ENCODE data around the gene PITPNB. TPM values are rescaled to one million over a fixed set of nuclear protein-coding genes. Genes with fewer than 3 reads are reported as not detected.

PITPNB gene
- total and polyA plus RNA-seq, 2 donors from 2014 or later = 23.7 to 72.0 TPM

GRCh38 chr22:27842669-27843431 lies 76.2 kb downstream of the PITPNB start:
- intact Hi-C loops (cut with DNase I) = no loop called here
- no peaks in the 10 kb centered on the region for H3K36me3 ChIP-seq (ENCODE audit: control insufficient read depth in 2 of 3, insufficient read depth in 3 of 3, low read length in 3 of 3)
- H3K4me3 ChIP-seq (ENCODE audit: low read length in 3 of 3) = no peak overlapping the region
- DNase-seq = peak in 1 of 5 donors; percentile 39
- no peaks in the 10 kb centered on the region for H3K9me3 ChIP-seq (ENCODE audit: control insufficient read depth in 2 of 3, insufficient read depth in 1 of 3, low read length in 3 of 3)
- no peak overlapping the region for H3K27ac ChIP-seq (ENCODE audit: low read depth in 2 of 2, low read length in 2 of 2)
- H3K4me1 ChIP-seq (ENCODE audit: control insufficient read depth in 2 of 3, insufficient read depth in 2 of 3, low read depth in 1 of 3, low read length in 3 of 3) = no peaks in the 10 kb centered on the region
- no peak for TF ChIP-seq CTCF (IDR thresholded peaks at IDR 0.05; ENCODE audit: borderline replicate concordance, extremely low read depth, insufficient read depth)
- no peaks in the 10 kb centered on the region for H3K27me3 ChIP-seq (ENCODE audit: control insufficient read depth, insufficient read depth, low read length)
- H3K9ac ChIP-seq (ENCODE audit: low read length in 3 of 3) = no peak overlapping the region
- no peak for FAIRE-seq

GRCh38 chr22:27842201-27842600 lies 76.9 kb downstream of the PITPNB start:
- no peak for FAIRE-seq

DNA sequence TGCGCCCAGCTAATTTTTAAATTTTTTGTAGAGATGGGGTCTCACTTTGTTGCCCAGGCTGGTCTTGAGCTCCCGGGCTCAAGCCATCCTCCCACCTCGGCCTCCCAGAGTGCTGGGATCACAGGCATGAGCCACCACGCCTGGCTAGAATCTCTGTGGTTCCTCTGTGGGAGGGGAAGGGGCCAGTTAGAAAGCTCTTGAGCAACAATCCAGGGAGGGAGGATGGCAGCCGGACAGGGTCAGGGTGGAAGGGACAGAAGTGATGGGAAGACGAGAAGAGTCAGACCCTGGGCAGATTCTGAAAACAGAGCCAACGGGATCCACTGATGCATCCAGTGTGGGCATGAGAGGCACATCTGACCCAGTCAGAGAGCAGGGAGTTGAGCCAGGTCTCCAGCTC lies 78.6 kb downstream of the PITPNB start:
- H3K27ac ChIP-seq (ENCODE audit: low read depth in 2 of 2, low read length in 2 of 2) = no peak overlapping the region
- H3K27me3 ChIP-seq (ENCODE audit: control insufficient read depth, insufficient read depth, low read length) = no peaks in the 10 kb centered on the region
- intact Hi-C loops (cut with DNase I) = no loop called here
- no peaks in the 10 kb centered on the region for H3K9me3 ChIP-seq (ENCODE audit: control insufficient read depth in 2 of 3, insufficient read depth in 1 of 3, low read length in 3 of 3)
- H3K36me3 ChIP-seq (ENCODE audit: control insufficient read depth in 2 of 3, insufficient read depth in 3 of 3, low read length in 3 of 3) = no peaks in the 10 kb centered on the region
- no peaks in the 10 kb centered on the region for H3K4me1 ChIP-seq (ENCODE audit: control insufficient read depth in 2 of 3, insufficient read depth in 2 of 3, low read depth in 1 of 3, low read length in 3 of 3)
- no peak for TF ChIP-seq CTCF (IDR thresholded peaks at IDR 0.05; ENCODE audit: borderline replicate concordance, extremely low read depth, insufficient read depth)
- no peak overlapping the region for H3K4me3 ChIP-seq (ENCODE audit: low read length in 3 of 3)
- no peak for DNase-seq
- H3K9ac ChIP-seq (ENCODE audit: low read length in 3 of 3) = no peak overlapping the region
- FAIRE-seq = no peak

More at GRCh38 chr22:27842201-27842600, 76.9 kb downstream of the PITPNB start:
- no peak overlapping the region for H3K4me3 ChIP-seq (ENCODE audit: low read length in 3 of 3)
- intact Hi-C loops (cut with DNase I) = no loop called here
- no peak for TF ChIP-seq CTCF (IDR thresholded peaks at IDR 0.05; ENCODE audit: borderline replicate concordance, extremely low read depth, insufficient read depth)
- no peak overlapping the region for H3K27ac ChIP-seq (ENCODE audit: low read depth in 2 of 2, low read length in 2 of 2)
- no peak overlapping the region for H3K9ac ChIP-seq (ENCODE audit: low read length in 3 of 3)
- H3K27me3 ChIP-seq (ENCODE audit: control insufficient read depth, insufficient read depth, low read length) = no peaks in the 10 kb centered on the region
- no peaks in the 10 kb centered on the region for H3K4me1 ChIP-seq (ENCODE audit: control insufficient read depth in 2 of 3, insufficient read depth in 2 of 3, low read depth in 1 of 3, low read length in 3 of 3)
- no peaks in the 10 kb centered on the region for H3K9me3 ChIP-seq (ENCODE audit: control insufficient read depth in 2 of 3, insufficient read depth in 1 of 3, low read length in 3 of 3)
- DNase-seq = no peak
- H3K36me3 ChIP-seq (ENCODE audit: control insufficient read depth in 2 of 3, insufficient read depth in 3 of 3, low read length in 3 of 3) = no peaks in the 10 kb centered on the region

Data from kidney (tissue), 14 donors.